CD14-positive monocyte (primary cell): ENCODE data around the gene BTN2A1. TPM values are rescaled to one million over a fixed set of nuclear protein-coding genes. Genes with fewer than 3 reads are reported as not detected.

Experiments used
- DNase-seq, 3 donors: peaks; one replicate each; pipeline ENCODE4 v3.0.0-alpha.2; 2011 to 2022
- H2AFZ ChIP-seq: 2 replicates; pipeline ENCODE4 v1.6.0; 2012; ENCODE audit warnings: mild to moderate bottlenecking, low read depth, low read length, inconsistent platforms; ENCODE audit not compliant: insufficient read depth, poor library complexity, severe bottlenecking
- H3K27ac ChIP-seq, 2 donors: 1 replicate in 1 of 2; 2 replicates in 1 of 2; pipeline ENCODE4 v1.5.1; 2012 to 2013; ENCODE audit warnings: low read length in 2 of 2, control low read depth in 1 of 2, inconsistent platforms in 1 of 2, low read depth in 1 of 2, mild to moderate bottlenecking in 1 of 2
- H3K27me3 ChIP-seq, 2 donors: one replicate each; pipeline versions ENCODE4 v1.6.0 to v1.6.1; 2011 to 2013; ENCODE audit warnings: low read length in 2 of 2; ENCODE audit not compliant: control insufficient read depth in 2 of 2, insufficient read depth in 2 of 2
- H3K36me3 ChIP-seq, 2 donors: replicated peaks in 1 of 2; 1 replicate in 1 of 2; 2 replicates in 1 of 2; pipeline versions ENCODE4 v1.5.1 to v1.6.1; 2012 to 2013; ENCODE audit warnings: low read length in 2 of 2, control low read depth in 1 of 2, inconsistent platforms in 1 of 2, mild to moderate bottlenecking in 1 of 2; ENCODE audit not compliant: insufficient read depth in 2 of 2, control insufficient read depth in 1 of 2
- H3K4me1 ChIP-seq, 2 donors: 1 replicate in 1 of 2; 2 replicates in 1 of 2; pipeline versions ENCODE4 v1.5.1 to v1.6.1; 2012 to 2013; ENCODE audit warnings: low read length in 2 of 2, control low read depth in 1 of 2, inconsistent platforms in 1 of 2, mild to moderate bottlenecking in 1 of 2, moderate library complexity in 1 of 2; ENCODE audit not compliant: insufficient read depth in 2 of 2, control insufficient read depth in 1 of 2
- H3K4me2 ChIP-seq: replicated peaks from 2 replicates; pipeline ENCODE3; 2012; ENCODE audit warnings: low read length, moderate library complexity, mild to moderate bottlenecking; ENCODE audit not compliant: poor library complexity, severe bottlenecking; ENCODE audit errors: extremely low read depth
- H3K4me3 ChIP-seq, 3 experiments: fragments of 200-600 bp in 1 of 3; sonication (generic) in 1 of 3; replicated peaks in 1 of 3; 1 replicate in 2 of 3; 2 replicates in 1 of 3; pipeline ENCODE4 v1.5.1; 2011 to 2013; ENCODE audit warnings: low read length in 3 of 3, mild to moderate bottlenecking in 3 of 3, control low read depth in 2 of 3, low read depth in 2 of 3, inconsistent platforms in 1 of 3, moderate library complexity in 1 of 3
- H3K79me2 ChIP-seq: 2 replicates; pipeline ENCODE4 v1.6.0; 2012; ENCODE audit warnings: mild to moderate bottlenecking, control low read depth, inconsistent platforms, low read length, moderate library complexity; ENCODE audit not compliant: insufficient read depth
- H3K9ac ChIP-seq: 2 replicates; pipeline ENCODE4 v1.6.0; 2017; ENCODE audit warnings: low read length, mild to moderate bottlenecking; ENCODE audit not compliant: insufficient read depth, poor library complexity, severe bottlenecking
- H3K9me3 ChIP-seq, 2 donors: replicated peaks in 1 of 2; 1 replicate in 1 of 2; 2 replicates in 1 of 2; pipeline versions ENCODE4 v1.5.1 to v1.6.1; 2012 to 2013; ENCODE audit warnings: low read length in 2 of 2, control low read depth in 1 of 2; ENCODE audit not compliant: control insufficient read depth in 1 of 2, insufficient read depth in 1 of 2
- H4K20me1 ChIP-seq: 2 replicates; pipeline ENCODE4 v1.6.0; 2012; ENCODE audit warnings: mild to moderate bottlenecking, low read length, control low read depth, moderate library complexity; ENCODE audit not compliant: insufficient read depth
- H3K27ac Mint-ChIP-seq, 7 donors: one replicate each; pipeline ENCODE4 v1.8.0; 2020; ENCODE audit warnings: mild to moderate bottlenecking in 7 of 7, mixed read lengths in 7 of 7, moderate library complexity in 6 of 7, inconsistent platforms in 2 of 7
- H3K27me3 Mint-ChIP-seq, 3 donors: one replicate each; pipeline ENCODE4 v1.8.0; 2021 to 2022; ENCODE audit warnings: low read depth in 3 of 3, mild to moderate bottlenecking in 3 of 3, mixed read lengths in 3 of 3, moderate library complexity in 3 of 3, inconsistent platforms in 1 of 3
- H3K36me3 Mint-ChIP-seq, 2 donors: one replicate each; pipeline ENCODE4 v1.8.0; 2020; ENCODE audit warnings: mixed read lengths in 2 of 2, inconsistent platforms in 1 of 2, mild to moderate bottlenecking in 1 of 2
- H3K4me1 Mint-ChIP-seq: one replicate; pipeline ENCODE4 v1.8.0; 2020; ENCODE audit warnings: mild to moderate bottlenecking, mixed read lengths
- H3K4me3 Mint-ChIP-seq, 2 donors: one replicate each; pipeline ENCODE4 v1.8.0; 2020; ENCODE audit warnings: mild to moderate bottlenecking in 2 of 2, mixed read lengths in 2 of 2, moderate library complexity in 1 of 2
- H3K9me3 Mint-ChIP-seq, 7 donors: one replicate each; pipeline ENCODE4 v1.8.0; 2020 to 2022; ENCODE audit warnings: mixed read lengths in 7 of 7, mild to moderate bottlenecking in 6 of 7, moderate library complexity in 6 of 7, inconsistent platforms in 2 of 7
- WGBS: methylation state at CpG from one replicate; pipeline ENCODE4 v1.1.5; 2013; ENCODE audit warnings: missing lambda C conversion rate; ENCODE audit not compliant: insufficient coverage; 5-methylcytosine and 5-hydroxymethylcytosine counted together
- intact Hi-C, 2 donors: fragments of 100-400 bp; cut with micrococcal nuclease; formaldehyde crosslinking; loops; one replicate each; pipeline versions ENCODE4 v1.15.0 to v1.15.1; 2023
- polyA plus RNA-seq, 3 donors: library from polyadenylated mRNA; depleted of rRNA in 1 of 3; unstranded in 2 of 3; stranded (reverse) in 1 of 3; fragments of 300-500 nt in 2 of 3; fragments of >200 nt in 1 of 3; fragmentation: Illumina TruSeq in 2 of 3; gene quantifications; 1 replicate in 2 of 3; 2 replicates in 1 of 3; pipeline ENCODE4 v1.2.3, GENCODE V29; 2012 to 2021
- TF ChIP-seq, protein P1 (sequence below): fragments of 200-600 bp; IDR thresholded peaks from one replicate; pipeline ENCODE4 v1.8.0; 2022; ENCODE audit warnings: antibody characterized with exemption, mild to moderate bottlenecking

BTN2A1 gene
- polyA plus RNA-seq, 3 donors = 4.3 to 66.4 (median 10.8) TPM

DNA sequence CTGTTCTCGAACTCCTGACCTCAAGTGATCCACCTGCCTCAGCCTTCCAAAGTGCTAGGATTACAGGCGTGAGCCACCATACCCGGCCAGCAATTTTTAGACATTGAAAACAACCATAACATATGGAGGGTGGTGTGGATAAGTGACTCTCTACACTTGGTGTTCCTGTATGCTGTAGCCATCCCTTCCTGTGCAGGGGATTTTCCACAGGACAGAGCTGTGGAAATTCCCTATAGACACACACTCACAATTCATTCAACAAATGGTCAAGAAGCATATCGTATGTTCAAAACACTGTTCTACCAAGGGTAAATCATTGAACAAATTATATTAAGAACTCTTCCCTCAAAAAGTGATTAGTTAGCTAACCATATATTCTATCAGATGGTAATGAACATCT, 6.3 kb downstream of the BTN2A1 start:
- no peak overlapping the region for H2AFZ ChIP-seq
- Mint-ChIP-seq H3K27me3 (peaks cover 0 to 4% (median 0%) of the 10 kb centered on the region in 3 donors), H3K9me3 (no peaks in the 10 kb centered on the region), H3K36me3 (peaks cover 91 to 95% of the 10 kb centered on the region in 2 donors), H3K4me1 (peaks cover 69% of the 10 kb centered on the region), H3K4me3 (no peak overlapping the region), H3K27ac (peak overlapping the region in 4 of 7 donors; percentile 7 to 84 (median 10))
- DNase-seq = no peak
- H3K36me3 ChIP-seq = peaks cover 86 to 98% of the 10 kb centered on the region in 2 donors
- peaks cover 74% of the 10 kb centered on the region for H4K20me1 ChIP-seq
- peaks cover 65% of the 10 kb centered on the region for H3K79me2 ChIP-seq
- no peaks in the 10 kb centered on the region for H3K27me3 ChIP-seq
- intact Hi-C loops = no loop called here
- no CpG with 5 or more reads among the region's 4 CpGs for WGBS
- H3K4me2 ChIP-seq = no peak overlapping the region
- H3K4me1 ChIP-seq = peaks cover 26 to 41% of the 10 kb centered on the region in 2 donors
- TF ChIP-seq, protein P1, sequence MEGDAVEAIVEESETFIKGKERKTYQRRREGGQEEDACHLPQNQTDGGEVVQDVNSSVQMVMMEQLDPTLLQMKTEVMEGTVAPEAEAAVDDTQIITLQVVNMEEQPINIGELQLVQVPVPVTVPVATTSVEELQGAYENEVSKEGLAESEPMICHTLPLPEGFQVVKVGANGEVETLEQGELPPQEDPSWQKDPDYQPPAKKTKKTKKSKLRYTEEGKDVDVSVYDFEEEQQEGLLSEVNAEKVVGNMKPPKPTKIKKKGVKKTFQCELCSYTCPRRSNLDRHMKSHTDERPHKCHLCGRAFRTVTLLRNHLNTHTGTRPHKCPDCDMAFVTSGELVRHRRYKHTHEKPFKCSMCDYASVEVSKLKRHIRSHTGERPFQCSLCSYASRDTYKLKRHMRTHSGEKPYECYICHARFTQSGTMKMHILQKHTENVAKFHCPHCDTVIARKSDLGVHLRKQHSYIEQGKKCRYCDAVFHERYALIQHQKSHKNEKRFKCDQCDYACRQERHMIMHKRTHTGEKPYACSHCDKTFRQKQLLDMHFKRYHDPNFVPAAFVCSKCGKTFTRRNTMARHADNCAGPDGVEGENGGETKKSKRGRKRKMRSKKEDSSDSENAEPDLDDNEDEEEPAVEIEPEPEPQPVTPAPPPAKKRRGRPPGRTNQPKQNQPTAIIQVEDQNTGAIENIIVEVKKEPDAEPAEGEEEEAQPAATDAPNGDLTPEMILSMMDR = no peak
- peak overlapping the region in 1 of 2 donors; percentile 67 for H3K27ac ChIP-seq
- H3K9ac ChIP-seq = no peak overlapping the region
- H3K9me3 ChIP-seq = no peaks in the 10 kb centered on the region
- H3K4me3 ChIP-seq = no peak overlapping the region

DNA sequence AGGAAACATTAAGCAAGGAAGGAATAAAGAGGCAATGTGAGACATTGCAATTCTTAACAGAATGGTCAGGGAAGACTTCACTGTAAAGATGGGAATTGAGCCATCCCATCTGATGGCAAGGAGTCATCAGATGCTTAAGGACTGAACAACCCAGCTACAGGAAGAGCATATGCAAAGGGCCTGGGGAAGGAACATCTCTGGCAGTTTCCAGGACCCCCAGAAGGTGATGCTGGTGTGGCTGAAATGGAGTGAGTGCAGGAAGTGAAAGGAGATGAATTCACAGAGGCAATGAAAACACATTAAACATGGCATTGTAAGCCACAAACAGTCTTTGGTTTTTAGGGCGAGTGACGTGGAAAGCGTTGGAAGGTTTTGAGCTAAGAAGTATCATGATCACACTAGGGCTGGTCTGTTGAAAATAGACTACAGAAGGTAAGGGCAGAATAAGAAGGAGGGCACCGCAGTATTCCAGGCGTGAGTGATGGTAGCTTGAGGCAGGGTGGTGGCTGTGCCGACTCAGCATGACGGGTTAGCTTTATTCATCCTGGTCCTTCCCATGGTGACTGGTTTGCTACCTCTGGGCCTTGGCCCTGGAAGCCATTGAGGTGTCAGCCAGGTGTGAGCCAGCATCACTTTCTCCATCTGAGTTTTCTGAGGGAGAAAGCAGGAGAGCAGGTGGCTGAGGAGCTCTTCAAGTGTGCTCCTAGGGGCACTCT, 6.8 kb downstream of the BTN2A1 start:
- Histone ChIP-seq H3K27me3 (no peaks in the 10 kb centered on the region), H3K36me3 (peaks cover 84 to 98% of the 10 kb centered on the region in 2 donors), H4K20me1 (peaks cover 68% of the 10 kb centered on the region), H3K79me2 (peaks cover 61% of the 10 kb centered on the region), H3K27ac (peak overlapping the region; percentile 18 to 67), H3K9me3 (no peaks in the 10 kb centered on the region), H3K9ac (no peak overlapping the region), H3K4me3 (no peak overlapping the region), H2AFZ (no peak overlapping the region), H3K4me1 (peaks cover 21 to 35% of the 10 kb centered on the region in 2 donors), H3K4me2 (no peak overlapping the region)
- H3K4me1 Mint-ChIP-seq = peaks cover 63% of the 10 kb centered on the region
- intact Hi-C loops = no loop called here
- H3K27ac Mint-ChIP-seq = peak overlapping the region in 5 of 7 donors; percentile 8 to 79 (median 62)
- WGBS = 95% methylated on average over 7 of the region's 7 CpGs
- peaks cover 90 to 92% of the 10 kb centered on the region in 2 donors for H3K36me3 Mint-ChIP-seq
- TF ChIP-seq, protein P1 = no peak
- no peak for DNase-seq
- H3K9me3 Mint-ChIP-seq = no peaks in the 10 kb centered on the region
- peaks cover 0 to 1% (median 0%) of the 10 kb centered on the region in 3 donors for H3K27me3 Mint-ChIP-seq
- H3K4me3 Mint-ChIP-seq = no peak overlapping the region
